GM18858 (cell line): Measurements from ENCODE around the gene TJAP1.

Experiments
- ATAC-seq: cut with Tn5 transposase; IDR thresholded peaks from one replicate; pipeline ENCODE4 v1.9.1; 2021; ENCODE audit not compliant: unreplicated experiment

The TJAP1 gene, protein sequence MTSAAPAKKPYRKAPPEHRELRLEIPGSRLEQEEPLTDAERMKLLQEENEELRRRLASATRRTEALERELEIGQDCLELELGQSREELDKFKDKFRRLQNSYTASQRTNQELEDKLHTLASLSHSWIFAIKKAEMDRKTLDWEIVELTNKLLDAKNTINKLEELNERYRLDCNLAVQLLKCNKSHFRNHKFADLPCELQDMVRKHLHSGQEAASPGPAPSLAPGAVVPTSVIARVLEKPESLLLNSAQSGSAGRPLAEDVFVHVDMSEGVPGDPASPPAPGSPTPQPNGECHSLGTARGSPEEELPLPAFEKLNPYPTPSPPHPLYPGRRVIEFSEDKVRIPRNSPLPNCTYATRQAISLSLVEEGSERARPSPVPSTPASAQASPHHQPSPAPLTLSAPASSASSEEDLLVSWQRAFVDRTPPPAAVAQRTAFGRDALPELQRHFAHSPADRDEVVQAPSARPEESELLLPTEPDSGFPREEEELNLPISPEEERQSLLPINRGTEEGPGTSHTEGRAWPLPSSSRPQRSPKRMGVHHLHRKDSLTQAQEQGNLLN

GRCh38 chr6:43477235-43478007, at the start of gene TJAP1:
Gene TJAP1, plus strand, starts transcription at chr6:43477570. Its CDS starts 21,432 bp downstream, at chr6:43499002.
- peak; percentile 49 for ATAC-seq

DNA sequence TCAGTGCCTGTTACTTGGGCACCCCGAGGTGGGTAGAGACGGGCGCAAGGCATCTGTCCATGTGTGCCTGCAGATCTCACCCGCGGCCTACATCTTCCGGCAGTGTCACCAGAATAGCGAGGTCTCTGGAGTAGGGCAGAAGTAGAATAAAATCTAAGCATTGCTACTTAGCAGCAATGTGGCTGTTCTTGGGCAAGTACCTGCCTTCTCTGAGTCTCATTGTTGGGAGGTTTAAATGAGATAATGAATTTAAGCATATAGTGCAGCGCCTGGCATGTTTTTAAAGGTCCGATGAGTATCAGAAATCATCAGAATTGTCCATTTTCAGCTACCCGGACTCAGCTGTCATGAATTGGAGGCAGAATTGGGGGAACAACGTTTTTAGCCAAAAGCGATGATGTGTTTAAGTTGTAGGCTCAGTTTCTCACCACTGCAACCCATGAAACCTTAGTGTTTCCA, 49.2 kb upstream of the TJAP1 start:
- no peak for ATAC-seq

GRCh38 chr6:43428874-43429273, 48.5 kb upstream of the TJAP1 start:
- ATAC-seq, result no peak

- no peak for ATAC-seq
Observed at GRCh38 chr6:43432009-43432945, 45.1 kb upstream of the TJAP1 start.

DNA sequence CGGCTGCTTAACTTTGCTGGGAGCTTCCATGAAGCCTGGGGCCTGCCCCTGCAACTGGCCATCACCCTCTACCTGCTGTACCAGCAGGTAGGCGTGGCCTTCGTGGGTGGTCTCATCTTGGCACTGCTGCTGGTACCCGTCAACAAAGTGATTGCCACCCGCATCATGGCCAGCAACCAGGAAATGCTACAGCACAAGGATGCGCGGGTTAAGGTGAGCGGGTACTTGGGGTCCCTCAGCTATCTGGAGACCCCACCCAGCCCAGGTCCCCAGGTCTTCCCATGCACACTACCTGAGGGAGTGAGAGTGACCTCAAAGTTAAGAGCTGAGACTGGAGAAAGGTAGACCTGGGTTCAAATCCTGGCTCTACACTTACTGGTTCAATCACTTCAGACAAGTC, 44.2 kb upstream of the TJAP1 start:
- no peak for ATAC-seq

DNA sequence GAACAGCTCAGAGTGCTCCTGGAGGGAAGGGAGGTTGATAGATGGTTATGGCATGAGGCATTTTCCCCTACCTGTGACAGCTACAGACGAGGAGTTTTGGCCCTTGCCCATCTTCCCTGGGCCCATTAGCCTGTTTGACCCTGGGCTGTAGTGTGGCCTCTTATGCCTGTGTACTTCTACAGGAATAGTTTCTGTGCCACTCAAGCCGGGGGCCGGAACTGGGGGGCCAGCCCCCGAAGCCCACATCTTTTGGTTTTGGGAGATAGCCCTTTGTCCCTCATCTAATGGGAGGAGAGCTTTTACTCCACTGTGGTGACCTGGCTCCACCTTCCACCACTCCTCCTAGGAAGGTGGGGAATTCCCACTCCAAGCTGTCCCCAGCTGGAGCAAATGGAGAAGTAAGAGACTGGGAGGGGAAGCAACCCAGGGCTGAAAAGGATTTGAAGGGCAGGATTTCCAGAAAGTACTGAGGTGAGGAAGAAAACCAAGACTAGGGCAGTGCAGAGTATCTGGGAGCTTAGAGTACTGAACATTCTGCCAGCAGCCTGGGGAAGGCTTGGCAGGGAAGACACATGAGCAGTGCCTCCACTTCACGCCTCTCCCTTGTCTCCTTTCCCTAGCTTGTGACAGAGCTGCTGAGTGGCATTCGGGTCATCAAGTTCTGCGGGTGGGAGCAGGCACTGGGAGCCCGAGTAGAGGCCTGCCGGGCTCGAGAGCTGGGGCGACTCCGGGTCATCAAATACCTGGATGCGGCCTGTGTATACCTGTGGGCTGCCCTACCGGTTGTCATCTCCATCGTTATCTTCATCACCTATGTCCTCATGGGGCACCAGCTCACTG, 43.1 kb upstream of the TJAP1 start:
- no peak for ATAC-seq

DNA sequence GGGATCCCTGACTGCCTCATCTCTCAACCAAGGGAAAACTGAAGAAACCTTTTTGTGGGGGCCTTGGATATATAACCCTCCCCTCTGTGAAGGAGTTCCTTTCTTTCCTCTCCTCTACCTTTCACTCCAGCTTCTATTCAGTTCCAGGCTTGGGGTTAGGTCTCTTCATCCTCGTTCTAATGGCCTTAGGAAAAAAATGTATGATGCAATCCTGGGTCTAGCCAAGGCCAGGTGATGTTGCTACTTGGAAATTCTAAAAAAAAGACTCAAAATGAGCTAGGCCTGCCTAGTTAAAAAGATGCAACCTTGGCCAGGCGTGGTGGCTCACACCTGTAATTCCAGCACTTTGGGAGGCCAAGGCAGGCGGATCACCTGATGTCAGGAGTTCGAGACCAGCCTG, 42.4 kb upstream of the TJAP1 start:
- no peak for ATAC-seq

GRCh38 chr6:43435682-43436437, 41.5 kb upstream of the TJAP1 start:
- no peak for ATAC-seq

- no peak for ATAC-seq
Observed at GRCh38 chr6:43436577-43437282, 40.6 kb upstream of the TJAP1 start.

DNA sequence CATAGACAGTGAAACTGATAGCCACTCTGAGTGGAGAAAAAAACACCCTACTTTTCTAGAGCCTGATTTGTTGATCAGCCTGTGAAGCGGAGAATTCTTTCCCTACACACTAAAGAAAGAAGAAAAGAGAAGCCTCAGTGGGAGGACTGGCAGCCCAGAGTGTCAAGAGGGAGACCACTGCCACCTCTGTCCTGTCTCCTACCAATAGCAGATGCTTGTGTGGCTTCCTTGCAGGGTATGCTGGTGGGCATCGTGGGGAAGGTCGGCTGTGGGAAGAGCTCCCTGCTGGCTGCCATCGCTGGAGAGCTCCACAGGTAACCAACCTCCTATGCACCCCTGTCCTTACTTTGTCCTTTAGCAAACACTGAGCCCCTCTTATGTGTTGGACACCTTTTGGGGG, 39.7 kb upstream of the TJAP1 start:
- no peak for ATAC-seq

DNA sequence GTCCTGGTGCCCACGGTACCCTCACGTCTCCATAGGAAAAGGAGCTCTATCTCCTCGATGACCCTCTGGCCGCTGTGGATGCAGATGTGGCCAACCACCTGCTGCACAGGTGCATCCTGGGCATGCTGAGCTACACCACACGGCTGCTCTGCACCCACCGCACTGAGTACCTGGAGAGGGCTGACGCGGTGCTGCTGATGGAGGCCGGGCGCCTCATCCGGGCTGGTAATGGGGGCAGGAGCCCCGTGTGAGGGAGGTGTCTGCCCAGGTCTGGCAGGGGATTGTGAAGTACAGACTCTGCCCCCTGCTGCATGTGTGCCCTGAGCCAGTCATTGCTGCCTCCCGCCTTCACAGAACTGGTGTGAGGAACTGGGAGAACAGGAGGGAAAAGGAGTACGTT, 34.4 kb upstream of the TJAP1 start:
- ATAC-seq, result no peak

GRCh38 chr6:43444036-43444435, 33.3 kb upstream of the TJAP1 start:
- no peak for ATAC-seq

DNA sequence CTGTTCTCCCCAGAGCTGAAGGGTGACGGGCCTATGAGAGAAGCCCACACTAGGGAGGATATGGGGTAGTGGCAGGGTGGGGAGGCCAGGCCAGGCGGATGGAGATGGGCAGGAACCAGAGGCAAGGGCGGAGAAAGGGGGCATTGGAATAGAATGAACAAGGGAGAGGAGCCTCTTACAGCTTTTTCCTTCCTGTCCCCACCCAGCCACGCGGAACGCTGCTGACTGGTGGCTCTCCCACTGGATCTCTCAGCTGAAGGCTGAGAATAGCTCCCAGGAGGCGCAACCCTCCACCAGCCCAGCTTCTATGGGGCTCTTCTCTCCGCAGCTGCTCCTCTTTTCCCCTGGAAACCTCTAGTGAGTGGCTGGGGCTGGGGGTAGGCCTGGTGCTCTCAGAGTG, 32.8 kb upstream of the TJAP1 start:
- no peak for ATAC-seq

- ATAC-seq, result no peak
Observed at GRCh38 chr6:43445576-43445975, 31.8 kb upstream of the TJAP1 start.

DNA sequence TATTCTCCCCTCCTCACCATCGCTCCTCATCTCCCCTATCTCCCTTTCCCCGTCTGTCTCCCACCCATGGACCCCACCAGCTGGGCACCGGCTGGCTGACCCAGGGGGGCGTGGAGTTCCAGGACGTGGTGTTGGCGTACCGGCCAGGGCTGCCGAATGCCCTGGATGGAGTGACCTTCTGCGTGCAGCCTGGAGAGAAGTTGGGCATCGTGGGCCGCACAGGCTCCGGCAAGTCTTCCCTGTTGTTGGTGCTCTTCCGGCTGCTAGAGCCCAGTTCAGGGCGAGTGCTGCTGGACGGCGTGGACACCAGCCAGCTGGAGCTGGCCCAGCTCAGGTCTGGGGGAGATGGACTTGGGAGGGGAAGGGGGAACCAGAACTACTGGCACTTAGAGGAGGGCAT, 29.8 kb upstream of the TJAP1 start:
- no peak for ATAC-seq

DNA sequence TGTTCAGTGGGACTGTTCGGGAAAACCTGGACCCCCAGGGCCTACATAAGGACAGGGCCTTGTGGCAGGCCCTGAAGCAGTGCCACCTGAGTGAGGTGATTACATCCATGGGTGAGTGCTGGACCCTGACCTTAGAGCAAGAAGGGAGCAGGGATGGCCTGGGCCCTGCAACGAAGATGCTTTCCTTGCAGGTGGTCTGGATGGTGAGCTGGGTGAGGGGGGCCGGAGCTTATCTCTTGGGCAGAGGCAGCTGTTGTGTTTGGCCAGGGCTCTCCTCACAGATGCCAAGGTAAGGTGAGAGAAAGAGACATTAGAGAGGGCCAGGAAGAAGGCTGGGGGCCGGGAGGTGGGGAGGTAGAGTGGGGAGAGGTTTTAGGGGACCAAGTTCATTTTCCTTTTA, 28.5 kb upstream of the TJAP1 start:
- no peak for ATAC-seq

GRCh38 chr6:43450699-43451131, 26.7 kb upstream of the TJAP1 start:
- ATAC-seq, result no peak

DNA sequence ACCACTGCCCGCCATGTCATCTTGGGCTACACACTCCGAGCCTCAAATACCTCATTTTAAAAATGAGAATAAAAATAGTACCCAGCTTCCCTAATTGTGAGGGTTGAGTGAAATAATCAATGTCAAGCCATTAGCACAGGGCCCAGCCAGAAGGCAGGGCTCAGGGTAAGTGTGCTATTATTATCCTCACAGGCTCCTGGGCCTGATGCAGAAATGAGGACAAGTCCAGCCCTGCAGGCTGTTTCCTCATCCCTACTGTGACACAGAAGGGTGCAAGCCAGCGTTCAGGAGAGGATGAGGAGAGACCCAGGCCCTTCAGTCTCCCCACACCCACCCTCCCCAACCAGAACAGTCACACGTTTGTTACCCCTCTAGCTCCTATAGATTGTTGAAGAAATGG, 26.0 kb upstream of the TJAP1 start:
- ATAC-seq, result no peak

DNA sequence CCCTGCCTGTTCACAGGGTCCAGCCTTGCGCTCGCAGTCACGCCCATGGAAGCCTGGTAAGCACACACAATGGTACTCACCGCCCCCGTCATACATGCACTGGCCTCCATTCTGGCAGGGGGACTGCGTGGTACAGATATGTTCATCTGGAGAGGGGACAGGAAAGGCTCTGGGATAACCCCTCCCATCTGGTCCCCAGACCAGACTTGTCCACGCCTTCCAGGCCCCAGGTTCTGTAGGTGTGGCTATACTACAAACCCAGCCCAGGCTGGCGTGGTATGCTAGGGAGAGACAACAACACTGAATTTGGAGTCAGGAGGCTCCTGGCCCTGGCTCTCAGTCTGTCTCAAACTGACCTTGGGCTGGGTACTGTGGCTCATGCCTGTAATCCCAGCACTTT, 25.4 kb upstream of the TJAP1 start:
- no peak for ATAC-seq
